ENCODE results near the gene ZMYND8.
"Not testable (repeated sequence)": the region's sequence is repeated elsewhere in the genome, so short reads cannot be mapped to it uniquely, and the experiment has no call there.

GRCh38 chr20:47366301-47366700, 9.8 kb upstream of the ZMYND8 start:
- not testable (repeated sequence) for TF ChIP-seq CTCF (IDR thresholded peaks at IDR 0.05; ENCODE audit: low read length); EZH2 (IDR thresholded peaks at IDR 0.05; ENCODE audit: borderline replicate concordance, low read length)

Data from OCI-LY1 (cell line).